ENCODE results near the gene MEF2B. TPM values are rescaled to one million over a fixed set of nuclear protein-coding genes. Genes with fewer than 3 reads are reported as not detected.

MEF2B gene
- total RNA-seq, 1 donor from 2014 or later: 2.8 TPM

DNA sequence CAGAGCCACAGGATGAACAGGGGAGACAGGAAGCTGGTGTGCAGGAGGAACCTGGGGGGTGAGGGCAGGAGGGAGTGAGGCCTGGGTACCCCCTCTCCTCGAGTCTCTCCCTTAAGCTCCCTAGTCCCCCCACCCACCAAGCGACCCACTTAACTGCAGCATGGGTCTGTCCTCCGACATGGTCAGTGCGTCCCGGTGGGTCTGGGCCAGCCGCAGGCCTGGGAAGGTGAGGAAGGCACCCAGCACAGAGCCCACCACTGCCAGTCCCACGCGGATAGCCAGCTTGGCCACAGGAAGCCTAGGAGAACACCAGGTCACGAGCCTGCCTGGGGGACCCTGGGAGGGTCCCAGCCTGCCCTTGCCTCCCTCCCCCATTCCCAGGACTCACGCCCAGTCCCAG lies 48.7 kb downstream of the MEF2B start:
- Mint-ChIP-seq H3K27ac (no peak overlapping the region), H3K4me3 (no peak overlapping the region), H3K4me1 (no peaks in the 10 kb centered on the region), H3K36me3 (peaks cover 38% of the 10 kb centered on the region), H3K9me3 (peaks cover 16% of the 10 kb centered on the region), H3K27me3 (ENCODE audit: low read depth) (no peaks in the 10 kb centered on the region)
- no peak for DNase-seq (ENCODE audit: low spot score in 2 of 2, unreplicated experiment in 2 of 2)
- no peak for TF ChIP-seq CTCF (IDR thresholded peaks at IDR 0.05; ENCODE audit: unreplicated experiment)

DNA sequence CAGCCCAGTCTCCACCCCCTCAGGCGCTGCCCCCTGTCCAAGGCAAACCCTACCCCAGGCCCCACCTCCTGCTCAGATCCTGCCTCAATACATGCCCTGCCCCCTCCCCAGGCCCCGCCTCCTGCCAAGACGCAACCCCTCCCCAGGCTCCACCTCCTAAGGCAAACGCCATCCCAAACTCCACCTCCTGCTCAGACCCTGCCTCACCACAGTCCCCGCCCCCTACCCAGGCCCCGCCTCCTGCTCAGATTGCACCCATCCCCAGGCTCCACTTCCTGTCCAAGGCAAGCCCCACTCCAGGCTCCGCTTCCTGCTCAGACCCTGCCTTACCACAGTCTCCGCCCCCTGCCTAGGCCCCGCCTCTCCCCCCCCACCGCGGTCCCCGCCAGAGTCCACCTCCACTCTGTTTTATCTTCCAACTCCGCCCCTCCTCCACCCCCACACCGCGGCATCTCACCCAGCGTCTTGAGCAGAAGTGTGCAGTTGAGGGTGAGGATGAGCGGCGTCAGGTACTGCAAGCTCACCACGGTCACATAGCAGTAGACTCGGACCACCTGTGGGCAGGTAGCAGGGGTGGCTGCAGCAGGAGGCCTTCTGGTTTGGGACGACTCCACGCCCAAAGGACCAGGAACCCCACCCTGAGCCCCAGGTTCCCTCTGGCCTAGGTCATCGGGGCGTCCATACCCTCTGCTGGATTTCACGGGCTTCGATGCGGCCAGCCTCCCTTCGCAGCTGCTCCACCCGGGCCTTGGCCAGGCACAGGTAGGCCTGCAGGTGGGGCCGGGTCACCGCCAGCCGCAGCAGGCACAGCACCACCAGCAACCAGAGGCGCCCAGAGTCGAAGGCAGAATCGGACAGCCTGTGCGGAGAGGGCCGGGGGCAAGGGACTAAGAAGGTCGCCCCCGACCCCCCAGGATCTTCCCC lies 49.5 kb downstream of the MEF2B start:
- peaks cover 35% of the 10 kb centered on the region for H3K36me3 Mint-ChIP-seq
- H3K4me1 Mint-ChIP-seq: no peaks in the 10 kb centered on the region
- no peaks in the 10 kb centered on the region for H3K27me3 Mint-ChIP-seq (ENCODE audit: low read depth)
- DNase-seq (ENCODE audit: low spot score in 2 of 2, unreplicated experiment in 2 of 2): peak; percentile 75 to 86
- no peak for TF ChIP-seq CTCF (IDR thresholded peaks at IDR 0.05; ENCODE audit: unreplicated experiment)
- H3K9me3 Mint-ChIP-seq: peaks cover 16% of the 10 kb centered on the region
- H3K4me3 Mint-ChIP-seq: peak overlapping the region; percentile 37
- H3K27ac Mint-ChIP-seq: no peak overlapping the region

DNA sequence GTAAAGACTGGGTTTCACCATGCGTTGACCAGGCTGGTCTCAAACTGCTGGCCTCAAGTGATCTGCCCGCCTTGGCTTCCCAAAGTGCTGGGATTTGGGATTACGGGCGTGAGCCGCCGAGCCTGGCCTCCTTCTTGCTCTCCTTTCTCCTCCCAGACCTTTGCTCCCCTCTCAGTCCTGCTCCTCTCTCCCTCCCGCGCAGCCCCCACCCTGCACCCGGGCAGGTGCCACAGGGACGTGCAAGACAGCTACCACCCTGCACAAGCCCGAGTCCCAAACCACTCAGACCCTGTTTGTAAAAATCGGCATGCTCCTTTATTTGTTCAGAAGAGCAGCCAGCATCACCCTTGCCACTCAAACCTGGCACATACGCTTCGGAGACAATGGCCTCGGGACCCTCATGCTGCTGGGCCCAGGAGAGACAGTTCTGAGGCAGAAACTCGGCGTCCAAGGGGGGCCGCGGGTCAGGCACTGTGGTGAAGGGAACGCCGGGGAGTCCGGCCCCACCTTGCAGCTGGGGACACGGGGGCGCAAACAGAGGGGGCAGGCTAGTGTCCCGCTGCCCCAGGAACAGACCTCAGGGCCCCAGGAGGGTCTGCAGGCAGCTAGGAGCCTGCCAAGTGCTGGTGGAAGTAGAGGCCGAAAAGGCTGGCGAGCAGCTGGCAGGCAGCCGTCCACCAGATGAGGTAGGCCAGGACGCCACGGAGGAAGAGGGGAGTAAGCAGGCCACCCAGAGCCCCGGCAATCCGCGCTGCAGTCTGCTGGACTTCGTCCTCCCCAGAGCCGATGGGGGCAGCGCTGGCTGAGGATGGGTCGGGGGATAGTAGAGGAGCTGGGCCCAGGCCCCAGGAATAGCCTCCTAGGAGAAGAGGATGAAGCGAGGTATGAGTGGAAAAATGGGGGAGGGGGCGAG lies 50.5 kb downstream of the MEF2B start:
- TF ChIP-seq CTCF (IDR thresholded peaks at IDR 0.05; ENCODE audit: unreplicated experiment): no peak
- H3K4me3 Mint-ChIP-seq: no peak overlapping the region

DNA sequence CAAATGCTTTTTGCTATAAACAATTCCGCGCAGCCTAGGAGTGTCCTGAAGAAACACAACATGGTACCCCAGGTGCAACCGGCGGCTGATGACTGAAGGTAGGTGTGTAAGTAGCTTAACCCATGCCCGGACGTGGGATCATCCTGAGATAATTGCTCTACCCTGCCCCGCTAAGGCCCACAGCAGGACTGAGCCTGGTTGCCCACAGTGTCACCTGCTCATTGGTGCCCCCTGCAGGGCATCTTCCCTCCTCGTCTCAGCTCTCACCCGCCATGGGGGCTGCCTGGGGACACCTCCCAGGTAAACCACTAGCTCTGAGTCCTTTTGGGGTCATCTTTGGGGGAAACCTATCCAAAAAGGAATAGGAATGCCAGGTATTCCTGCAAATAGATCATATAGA lies 54.1 kb downstream of the MEF2B start:
- no peak for DNase-seq (ENCODE audit: low spot score in 2 of 2, unreplicated experiment in 2 of 2)
- no peaks in the 10 kb centered on the region for H3K9me3 Mint-ChIP-seq
- no peak overlapping the region for H3K4me3 Mint-ChIP-seq
- H3K27ac Mint-ChIP-seq: no peak overlapping the region
- peaks cover 7% of the 10 kb centered on the region for H3K27me3 Mint-ChIP-seq (ENCODE audit: low read depth)
- TF ChIP-seq CTCF (IDR thresholded peaks at IDR 0.05; ENCODE audit: unreplicated experiment): peak; percentile 20
- H3K4me1 Mint-ChIP-seq: no peaks in the 10 kb centered on the region
- H3K36me3 Mint-ChIP-seq: peaks cover 10% of the 10 kb centered on the region

More for the DNA sequence above, 50.5 kb downstream of the MEF2B start:
- Mint-ChIP-seq H3K36me3 (peaks cover 32% of the 10 kb centered on the region), H3K9me3 (peaks cover 16% of the 10 kb centered on the region), H3K4me1 (no peaks in the 10 kb centered on the region), H3K27me3 (ENCODE audit: low read depth) (no peaks in the 10 kb centered on the region), H3K27ac (no peak overlapping the region)
- no peak for DNase-seq (ENCODE audit: low spot score in 2 of 2, unreplicated experiment in 2 of 2)

DNA sequence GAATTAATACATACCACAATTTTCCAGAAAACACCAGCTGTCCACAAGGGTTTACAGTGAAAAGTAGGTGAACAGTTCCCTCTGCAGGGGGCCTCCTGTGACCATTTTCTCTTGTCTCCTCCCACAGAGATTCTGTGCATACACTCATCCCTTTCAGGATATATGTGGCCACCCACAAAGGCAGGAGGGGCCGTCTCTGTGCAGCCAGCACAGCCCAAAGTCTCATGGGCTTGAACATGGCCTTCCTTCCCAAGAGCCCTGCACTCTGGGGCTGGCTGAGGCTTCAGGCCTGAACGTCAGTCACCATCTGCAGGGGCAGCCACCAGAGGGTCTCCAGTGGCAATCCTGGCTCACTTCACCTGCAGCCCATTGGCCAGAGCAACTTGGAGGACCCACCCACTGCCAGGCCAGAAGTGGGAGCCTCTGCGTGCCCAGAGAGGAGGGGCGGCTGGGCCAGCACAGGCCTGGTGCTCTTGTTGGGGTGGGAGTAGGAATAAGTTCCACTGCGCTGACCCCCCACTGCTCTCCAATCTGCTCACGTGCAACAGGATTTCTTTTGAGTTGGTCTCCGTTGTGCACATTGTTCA lies 56.9 kb downstream of the MEF2B start:
- no peak for DNase-seq (ENCODE audit: low spot score in 2 of 2, unreplicated experiment in 2 of 2)
- Mint-ChIP-seq H3K4me1 (peaks cover 3% of the 10 kb centered on the region), H3K4me3 (no peak overlapping the region), H3K9me3 (no peaks in the 10 kb centered on the region), H3K36me3 (peaks cover 4% of the 10 kb centered on the region), H3K27me3 (ENCODE audit: low read depth) (peaks cover 13% of the 10 kb centered on the region), H3K27ac (no peak overlapping the region)
- no peak for TF ChIP-seq CTCF (IDR thresholded peaks at IDR 0.05; ENCODE audit: unreplicated experiment)

Measured in mesothelial cell of epicardium (in vitro differentiated cells).